ENCODE measurements around the gene SNX20.

Gene SNX20

GRCh38 chr16:50631249-50631984 lies 49.7 kb downstream of the SNX20 start:
- no peaks in the 10 kb centered on the region for H3K36me3 ChIP-seq (replicated peaks)
- H3K27ac ChIP-seq, result no peak overlapping the region
- in situ Hi-C loops (cut with HindIII; ENCODE audit: low pct_ligation_motif_present, low sequenced_read_pairs), result no loop called here
- no peak for DNase-seq
- no peaks in the 10 kb centered on the region for H3K27me3 ChIP-seq (replicated peaks)
- H3K4me3 ChIP-seq (ENCODE audit: low read depth, low read length), result no peak overlapping the region
- TF ChIP-seq CTCF (IDR thresholded peaks at IDR 0.05; ENCODE audit: low read depth, low read length, missing control alignments), result no peak

DNA sequence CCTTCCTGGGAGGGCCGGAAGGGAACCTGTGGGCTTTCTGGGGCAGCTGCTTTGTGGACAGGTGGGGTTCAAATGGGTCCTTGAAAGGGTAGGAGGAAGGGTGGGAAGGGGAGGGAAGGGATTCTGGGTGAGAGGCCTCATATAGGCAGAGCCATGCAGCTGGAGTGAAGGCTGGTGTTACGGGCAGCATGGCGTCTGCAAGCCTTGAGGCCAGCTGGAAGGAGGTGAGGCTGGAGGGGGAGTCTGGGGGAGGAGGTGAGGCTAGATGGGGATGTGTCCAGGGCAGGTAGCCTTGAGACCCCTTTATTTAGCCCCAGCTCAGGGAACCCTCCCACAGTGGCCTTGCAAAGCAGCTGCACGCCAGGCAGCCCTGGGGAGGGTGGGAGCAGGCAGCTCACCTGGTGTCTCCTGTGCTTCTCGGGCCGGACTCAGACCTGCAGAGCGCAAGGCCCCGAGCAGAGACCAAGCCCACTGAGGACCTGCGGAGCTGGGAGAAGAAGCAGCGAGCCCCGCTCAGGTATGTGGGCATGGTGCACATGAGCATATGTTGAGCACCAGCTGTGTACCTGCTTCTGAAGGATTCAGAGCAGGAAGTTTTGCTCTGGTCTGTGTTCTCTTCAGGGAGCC lies 50.6 kb downstream of the SNX20 start:
- in situ Hi-C loops (cut with HindIII; ENCODE audit: low pct_ligation_motif_present, low sequenced_read_pairs), result no loop called here
- Histone ChIP-seq H3K27ac (no peak overlapping the region), H3K4me3 (ENCODE audit: low read depth, low read length) (no peak overlapping the region), H3K27me3 (replicated peaks) (no peaks in the 10 kb centered on the region), H3K36me3 (replicated peaks) (no peaks in the 10 kb centered on the region)
- no peak for DNase-seq
- no peak for TF ChIP-seq CTCF (IDR thresholded peaks at IDR 0.05; ENCODE audit: low read depth, low read length, missing control alignments)

DNA sequence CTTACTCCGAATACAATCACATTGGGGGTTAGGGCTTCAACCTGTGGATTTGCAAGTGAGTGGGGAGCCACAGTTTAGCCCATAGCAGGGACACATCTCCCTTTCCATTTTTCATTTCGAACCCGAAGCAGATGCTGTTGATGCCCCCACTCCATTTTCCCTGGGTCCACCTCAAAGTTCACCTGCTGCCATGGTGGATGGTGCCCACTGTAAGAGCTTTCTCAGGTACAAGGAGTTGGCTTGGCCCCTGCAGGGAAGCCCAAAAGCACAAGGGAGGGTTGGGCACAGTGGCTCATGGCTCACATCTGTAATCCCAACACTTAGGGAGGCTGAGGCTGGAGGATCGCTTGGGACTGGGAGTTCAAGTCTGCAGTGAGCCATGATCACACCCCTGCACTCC lies 51.8 kb downstream of the SNX20 start:
- no peak for TF ChIP-seq CTCF (IDR thresholded peaks at IDR 0.05; ENCODE audit: low read depth, low read length, missing control alignments)
- Histone ChIP-seq H3K27me3 (replicated peaks) (no peaks in the 10 kb centered on the region), H3K4me3 (ENCODE audit: low read depth, low read length) (no peak overlapping the region), H3K36me3 (replicated peaks) (no peaks in the 10 kb centered on the region), H3K27ac (no peak overlapping the region)
- DNase-seq, result no peak
- in situ Hi-C loops (cut with HindIII; ENCODE audit: low pct_ligation_motif_present, low sequenced_read_pairs), result no loop called here

GRCh38 chr16:50628156-50628802 lies 52.8 kb downstream of the SNX20 start:
- Histone ChIP-seq H3K27me3 (replicated peaks) (no peaks in the 10 kb centered on the region), H3K27ac (no peak overlapping the region), H3K36me3 (replicated peaks) (no peaks in the 10 kb centered on the region), H3K4me3 (ENCODE audit: low read depth, low read length) (no peak overlapping the region)
- in situ Hi-C loops (cut with HindIII; ENCODE audit: low pct_ligation_motif_present, low sequenced_read_pairs), result no loop called here
- no peak for TF ChIP-seq CTCF (IDR thresholded peaks at IDR 0.05; ENCODE audit: low read depth, low read length, missing control alignments)
- no peak for DNase-seq

GRCh38 chr16:50627419-50627818 lies 53.7 kb downstream of the SNX20 start:
- H3K27me3 ChIP-seq (replicated peaks), result no peaks in the 10 kb centered on the region
- no peaks in the 10 kb centered on the region for H3K36me3 ChIP-seq (replicated peaks)
- in situ Hi-C loops (cut with HindIII; ENCODE audit: low pct_ligation_motif_present, low sequenced_read_pairs), result no loop called here
- DNase-seq, result no peak
- no peak overlapping the region for H3K27ac ChIP-seq
- H3K4me3 ChIP-seq (ENCODE audit: low read depth, low read length), result no peak overlapping the region
- peak; percentile 43 for TF ChIP-seq CTCF (IDR thresholded peaks at IDR 0.05; ENCODE audit: low read depth, low read length, missing control alignments)

Data from brain microvascular endothelial cell (primary cell).